Lower leg skin (tissue), 3 donors: ENCODE measurements around the gene SCFD2.

Experiments used
- CTCF ChIP-seq, 3 donors: fragments of 450-650 bp; IDR thresholded peaks; one replicate each; pipeline ENCODE4 v1.5.1; 2016; ENCODE audit warnings: antibody characterized with exemption in 3 of 3, mild to moderate bottlenecking in 3 of 3, moderate library complexity in 2 of 3
- POLR2A ChIP-seq, 2 donors: fragments of 450-650 bp; IDR thresholded peaks; one replicate each; pipeline ENCODE4 v1.6.1; 2016 to 2017; ENCODE audit warnings: antibody characterized with exemption in 2 of 2, mild to moderate bottlenecking in 1 of 2, moderate library complexity in 1 of 2

- TF ChIP-seq CTCF (IDR thresholded peaks at IDR 0.05): no peak
- TF ChIP-seq POLR2A (IDR thresholded peaks at IDR 0.05): no peak
These were observed 130.3 kb downstream of the SCFD2 start for GRCh38 chr4:53235547-53235946.
